ENCODE data around the gene TCF12. TPM values are rescaled to one million over a fixed set of nuclear protein-coding genes. Genes with fewer than 3 reads are reported as not detected.
"Not testable (repeated sequence)": the region's sequence is repeated elsewhere in the genome, so short reads cannot be mapped to it uniquely, and the experiment has no call there.

TCF12 gene
- total RNA-seq, 1 experiment from 2014 or later, result 96.2 TPM

- DNase-seq (ENCODE audit: low read depth), result no peak
These were observed 60.6 kb downstream of the TCF12 start for GRCh38 chr15:56978898-56979662.

DNA sequence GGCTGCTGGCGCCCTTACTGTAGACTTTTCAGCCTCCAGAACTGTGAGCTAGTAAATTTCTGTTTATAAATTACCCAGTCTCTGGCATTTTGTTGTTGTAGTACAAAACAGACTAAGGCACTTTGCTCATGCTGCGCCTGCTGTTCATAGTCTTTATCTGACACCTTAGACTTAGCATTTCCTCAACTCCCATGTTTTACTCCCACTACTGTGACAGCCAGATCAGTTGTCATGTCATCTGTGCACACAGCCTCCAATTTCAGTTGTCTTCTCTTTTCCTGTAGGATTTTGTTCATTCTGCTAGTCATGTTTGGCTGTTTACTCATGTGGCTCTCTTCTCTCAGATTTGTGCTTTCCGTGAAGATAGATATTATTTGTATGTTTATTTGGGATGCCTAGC, 62.0 kb downstream of the TCF12 start:
- DNase-seq (ENCODE audit: low read depth), result no peak

DNA sequence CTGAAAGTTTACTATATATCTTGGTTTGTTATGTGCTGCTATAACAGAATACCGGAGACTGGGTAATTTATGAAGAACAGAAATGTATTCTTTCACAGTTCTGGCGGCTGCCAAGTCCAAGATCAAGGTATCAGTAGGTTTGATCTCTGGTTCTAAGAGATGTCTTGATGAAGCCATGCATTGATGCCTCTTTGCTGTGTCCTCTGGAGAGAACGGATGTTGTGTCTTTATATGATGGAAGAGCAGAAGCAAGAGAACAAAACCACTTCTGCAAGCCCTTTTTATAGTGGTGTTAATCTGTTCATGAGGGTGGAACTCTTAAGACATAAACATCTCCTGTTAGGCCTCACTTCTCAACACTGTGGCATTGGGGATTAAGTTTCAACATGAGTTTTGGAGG, 62.7 kb downstream of the TCF12 start:
- no peak for DNase-seq (ENCODE audit: low read depth)

GRCh38 chr15:56982987-56983386, 64.5 kb downstream of the TCF12 start:
- DNase-seq (ENCODE audit: low read depth), result no peak

GRCh38 chr15:56984681-56985481, 66.4 kb downstream of the TCF12 start:
- peak; percentile 32 for DNase-seq (ENCODE audit: low read depth)

- DNase-seq (ENCODE audit: low read depth), result no peak
These were observed 67.4 kb downstream of the TCF12 start for GRCh38 chr15:56985856-56986255.

GRCh38 chr15:56987286-56987685, 68.8 kb downstream of the TCF12 start:
- DNase-seq (ENCODE audit: low read depth), result no peak

- DNase-seq (ENCODE audit: low read depth), result no peak
These were observed 69.8 kb downstream of the TCF12 start for GRCh38 chr15:56988219-56988618.

GRCh38 chr15:56989411-56989924, 71.0 kb downstream of the TCF12 start:
- no peak for DNase-seq (ENCODE audit: low read depth)

DNA sequence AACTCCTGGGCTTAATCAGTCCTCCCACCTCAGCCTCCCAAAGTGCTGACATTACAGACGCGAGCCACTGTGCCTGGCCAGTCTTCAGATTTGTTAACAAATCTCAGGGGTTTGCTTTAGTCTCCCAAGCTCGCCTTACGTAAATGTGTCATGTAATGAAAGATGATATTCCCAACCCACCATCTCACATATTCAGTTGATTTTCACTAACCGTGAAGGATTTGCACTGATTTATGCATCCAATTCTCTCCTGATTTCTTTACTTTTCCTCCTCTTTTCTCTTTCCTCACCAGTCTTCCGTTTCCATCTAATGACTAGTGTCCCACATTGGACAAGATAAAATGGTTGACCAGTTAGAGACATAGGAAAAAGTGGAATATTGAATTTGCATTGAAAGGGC, 72.6 kb downstream of the TCF12 start:
- no peak for DNase-seq (ENCODE audit: low read depth)

DNA sequence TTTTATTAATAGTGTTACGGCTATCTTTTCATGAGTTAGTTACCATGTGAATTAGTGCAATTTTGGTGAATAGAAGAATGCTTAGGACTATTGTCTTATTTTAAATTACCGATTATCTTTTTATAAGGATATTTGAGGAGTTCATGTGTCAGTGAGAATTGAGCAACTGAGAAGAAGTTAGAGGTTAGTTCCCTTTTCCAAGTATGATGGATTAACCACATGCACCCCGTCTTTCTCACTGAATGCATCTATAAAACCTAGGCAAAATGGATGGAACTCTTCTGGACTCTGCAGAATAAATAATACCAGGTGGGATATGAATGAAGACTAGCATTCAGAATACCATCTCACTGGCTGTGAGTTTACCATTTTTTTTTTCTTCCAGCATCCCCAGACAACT, 74.3 kb downstream of the TCF12 start:
- no peak for DNase-seq (ENCODE audit: low read depth)

- no peak for DNase-seq (ENCODE audit: low read depth)
These were observed 75.8 kb downstream of the TCF12 start for GRCh38 chr15:56994280-56994679.

- DNase-seq (ENCODE audit: low read depth), result no peak
These were observed 77.6 kb downstream of the TCF12 start for GRCh38 chr15:56996093-56996492.

GRCh38 chr15:56996746-56997470, 78.5 kb downstream of the TCF12 start:
- no peak for DNase-seq (ENCODE audit: low read depth)

DNA sequence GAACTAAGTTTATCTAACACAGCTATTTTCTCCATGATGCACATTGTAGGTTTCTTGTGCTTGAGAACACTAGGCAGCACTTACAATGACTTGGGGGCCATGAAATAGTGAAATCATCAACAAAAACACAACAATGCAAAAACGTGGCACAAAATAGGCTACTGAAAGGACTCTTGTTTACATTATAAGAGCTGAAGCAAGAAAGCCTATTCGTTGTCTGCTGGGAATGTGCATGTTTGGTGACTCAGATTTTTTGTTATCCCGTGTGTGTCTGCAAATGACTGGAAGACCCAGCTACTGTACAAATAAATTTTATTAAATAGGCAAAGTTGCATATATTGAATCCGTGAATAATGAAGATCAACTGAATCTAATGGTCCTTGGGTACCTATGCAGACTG, 85.0 kb downstream of the TCF12 start:
- peak; percentile 37 for DNase-seq (ENCODE audit: low read depth)

DNA sequence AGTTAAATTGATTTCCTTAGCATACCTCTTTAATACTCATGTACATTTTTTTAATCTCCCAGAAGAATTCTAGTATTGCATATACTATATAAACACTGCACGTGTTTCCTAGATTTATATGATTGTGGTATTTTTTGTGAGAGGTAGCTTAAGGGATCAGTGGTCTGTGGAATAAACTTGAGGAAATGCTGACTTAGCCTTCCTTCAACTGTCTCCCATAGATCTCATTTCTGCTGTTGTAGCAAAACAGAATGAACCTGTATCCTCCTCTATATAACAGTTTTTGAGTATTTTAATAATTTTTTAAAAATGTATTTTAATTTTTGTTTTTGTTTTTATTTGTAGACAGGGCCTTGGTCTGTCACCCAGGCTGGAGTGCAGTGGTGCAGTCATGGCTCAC, 86.8 kb downstream of the TCF12 start:
- no peak for DNase-seq (ENCODE audit: low read depth)

GRCh38 chr15:57007797-57008196, 89.4 kb downstream of the TCF12 start:
- not testable (repeated sequence) for DNase-seq (ENCODE audit: low read depth)

DNA sequence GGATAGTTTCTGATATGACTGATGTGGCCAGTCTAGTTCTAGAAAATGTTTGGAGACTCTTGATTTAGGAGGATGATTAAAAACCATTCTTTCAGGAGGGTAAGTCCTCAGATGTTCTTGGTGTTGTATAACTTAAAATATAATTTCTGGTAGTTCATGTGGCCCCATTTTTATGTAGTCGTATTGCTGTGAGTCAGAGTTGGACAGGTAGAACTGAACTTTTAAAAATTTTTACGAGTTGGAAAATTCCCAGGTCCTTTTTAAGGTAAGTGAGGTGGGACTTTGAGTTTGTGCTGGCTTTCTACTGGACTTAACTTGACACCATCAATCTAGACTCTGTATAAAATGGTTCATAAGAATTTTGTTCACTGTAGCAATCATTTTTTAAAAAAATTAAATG, 92.3 kb downstream of the TCF12 start:
- DNase-seq (ENCODE audit: low read depth), result no peak

DNA sequence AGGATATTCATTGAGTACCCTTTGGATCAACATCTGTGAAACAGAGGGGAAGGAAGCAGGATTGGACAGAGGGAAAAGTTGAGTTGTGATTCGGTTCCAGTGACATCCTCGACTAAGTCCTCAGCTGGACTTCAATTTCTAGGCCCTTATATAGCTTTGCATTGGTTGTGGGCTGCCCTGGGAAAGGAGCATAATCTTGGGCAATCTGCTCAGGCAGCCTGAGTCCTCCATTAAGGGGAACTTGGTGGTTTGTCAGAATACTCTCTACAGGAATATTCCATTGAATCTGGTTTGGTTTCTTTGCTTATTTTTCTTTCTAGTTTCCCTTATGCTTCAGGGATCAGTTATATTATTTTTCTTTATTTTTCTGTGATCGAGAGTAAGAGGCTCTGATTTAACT, 94.1 kb downstream of the TCF12 start:
- no peak for DNase-seq (ENCODE audit: low read depth)

GRCh38 chr15:57014896-57015295, 96.5 kb downstream of the TCF12 start:
- not testable (repeated sequence) for DNase-seq (ENCODE audit: low read depth)

DNA sequence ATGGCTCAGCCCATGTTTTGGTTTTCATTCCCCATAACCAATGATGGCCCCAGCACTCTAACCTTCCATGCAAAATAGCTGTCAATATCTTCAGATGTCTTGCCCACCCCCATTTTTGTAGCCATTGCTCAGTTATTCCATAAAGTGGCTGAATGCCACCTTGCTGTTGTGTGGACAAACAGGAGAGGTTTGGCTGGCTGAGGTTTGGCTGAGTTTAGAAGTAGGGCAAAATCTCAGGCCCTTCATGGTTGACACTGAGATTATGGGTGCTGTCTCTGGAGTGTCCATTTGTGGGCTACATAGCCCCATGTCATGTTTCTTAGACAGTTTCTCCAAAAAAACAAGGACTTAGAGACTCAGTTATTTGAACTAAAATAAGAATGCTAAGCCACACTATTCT, 96.9 kb downstream of the TCF12 start:
- no peak for DNase-seq (ENCODE audit: low read depth)

DNA sequence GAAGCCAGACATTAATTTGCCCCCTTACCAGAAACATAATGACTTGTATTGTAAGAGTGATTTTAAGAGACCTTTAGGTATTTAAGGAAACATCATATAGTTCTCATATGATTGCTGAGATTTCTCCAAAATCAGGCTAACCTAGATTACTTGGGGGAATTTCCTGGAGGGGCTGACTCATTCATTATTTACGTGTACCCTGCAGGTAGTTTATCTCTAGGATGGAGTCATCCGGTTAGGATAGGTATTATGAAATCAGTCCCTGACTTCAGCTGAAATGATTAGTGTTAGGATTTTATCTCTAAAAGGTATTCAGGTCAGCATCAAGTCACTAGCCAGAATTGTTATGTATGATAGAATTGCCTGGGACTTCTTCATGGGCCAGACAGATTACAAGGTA, 97.5 kb downstream of the TCF12 start:
- DNase-seq (ENCODE audit: low read depth), result no peak

Data from HT1080 (cell line).